Osteoblast (primary cell): Measurements from ENCODE around the gene NUFIP2. TPM values are rescaled to one million over a fixed set of nuclear protein-coding genes. Genes with fewer than 3 reads are reported as not detected.

Experiments
- DNase-seq: peaks from one replicate; pipeline ENCODE4 v3.0.0; 2011; ENCODE audit warnings: low spot score, mixed read lengths; ENCODE audit not compliant: insufficient read length; ENCODE audit errors: missing footprints
- H2AFZ ChIP-seq: 2 replicates; pipeline ENCODE4 v1.6.0; 2011; ENCODE audit warnings: mild to moderate bottlenecking, low read length
- H3K27ac ChIP-seq: 2 replicates; pipeline ENCODE4 v1.5.1; 2011; ENCODE audit warnings: mild to moderate bottlenecking, low read depth, low read length, moderate library complexity
- H3K27me3 ChIP-seq: 2 replicates; pipeline ENCODE4 v1.6.0; 2012; ENCODE audit warnings: mild to moderate bottlenecking, control low read depth, inconsistent platforms, low read length, moderate library complexity; ENCODE audit not compliant: insufficient read depth
- H3K36me3 ChIP-seq: 2 replicates; pipeline ENCODE4 v1.5.1; 2011; ENCODE audit warnings: mild to moderate bottlenecking, low read length, control low read depth, moderate library complexity; ENCODE audit not compliant: insufficient read depth
- H3K4me1 ChIP-seq: 2 replicates; pipeline ENCODE4 v1.5.1; 2011; ENCODE audit warnings: mild to moderate bottlenecking, low read length, control low read depth, moderate library complexity; ENCODE audit not compliant: insufficient read depth
- H3K4me2 ChIP-seq: 2 replicates; pipeline ENCODE4 v1.6.0; 2011; ENCODE audit warnings: mild to moderate bottlenecking, low read length; ENCODE audit not compliant: insufficient read depth
- H3K4me3 ChIP-seq: fragments of 200-600 bp; sonication (generic); 3 replicates; pipeline ENCODE4 v1.5.1; 2012; ENCODE audit warnings: mild to moderate bottlenecking, low read length, inconsistent platforms; ENCODE audit not compliant: insufficient read depth
- H3K79me2 ChIP-seq: 2 replicates; pipeline ENCODE4 v1.6.0; 2012; ENCODE audit warnings: mild to moderate bottlenecking, low read length, control low read depth, inconsistent platforms; ENCODE audit not compliant: insufficient read depth
- H3K9me3 ChIP-seq: 2 replicates; pipeline ENCODE4 v1.5.1; 2011; ENCODE audit warnings: low read depth, low read length, control low read depth
- H4K20me1 ChIP-seq: 2 replicates; pipeline ENCODE4 v1.6.0; 2012; ENCODE audit warnings: mild to moderate bottlenecking, low read length, control low read depth; ENCODE audit not compliant: insufficient read depth
- CTCF ChIP-seq: IDR thresholded peaks from 2 replicates; pipeline ENCODE4 v1.5.1; 2011; ENCODE audit warnings: mild to moderate bottlenecking, low read depth, low read length, moderate library complexity; ENCODE audit errors: extremely low read depth
- total RNA-seq: library from RNA; depleted of rRNA; stranded (reverse); fragments of >200 nt; gene quantifications from 2 replicates; pipeline ENCODE4 v1.2.3, GENCODE V29; 2012

Gene NUFIP2
- total RNA-seq, 1 donor, result 56.8 TPM

GRCh38 chr17:29214215-29215146, 79.5 kb downstream of the NUFIP2 start:
- TF ChIP-seq CTCF, result no peak
- H3K36me3 ChIP-seq, result no peaks in the 10 kb centered on the region
- H3K27me3 ChIP-seq, result no peaks in the 10 kb centered on the region
- no peaks in the 10 kb centered on the region for H3K79me2 ChIP-seq
- no peak overlapping the region for H3K4me3 ChIP-seq
- no peaks in the 10 kb centered on the region for H4K20me1 ChIP-seq
- H3K27ac ChIP-seq, result no peak overlapping the region
- DNase-seq, result no peak
- peaks cover 3% of the 10 kb centered on the region for H3K4me1 ChIP-seq
- H3K9me3 ChIP-seq, result no peaks in the 10 kb centered on the region
- no peak overlapping the region for H3K4me2 ChIP-seq
- H2AFZ ChIP-seq, result no peak overlapping the region

- no peak overlapping the region for H3K4me2 ChIP-seq
- no peak overlapping the region for H3K27ac ChIP-seq
- no peak overlapping the region for H2AFZ ChIP-seq
Measured at GRCh38 chr17:29212681-29213121, 81.2 kb downstream of the NUFIP2 start.

GRCh38 chr17:29212094-29212631, 81.8 kb downstream of the NUFIP2 start:
- H3K79me2 ChIP-seq, result no peaks in the 10 kb centered on the region
- DNase-seq, result no peak
- no peak overlapping the region for H3K4me2 ChIP-seq
- TF ChIP-seq CTCF, result no peak
- H3K4me3 ChIP-seq, result no peak overlapping the region
- no peaks in the 10 kb centered on the region for H3K36me3 ChIP-seq
- H4K20me1 ChIP-seq, result no peaks in the 10 kb centered on the region
- H3K27ac ChIP-seq, result no peak overlapping the region
- no peaks in the 10 kb centered on the region for H3K9me3 ChIP-seq
- H2AFZ ChIP-seq, result no peak overlapping the region
- no peaks in the 10 kb centered on the region for H3K27me3 ChIP-seq
- no peaks in the 10 kb centered on the region for H3K4me1 ChIP-seq

More at GRCh38 chr17:29212681-29213121, 81.2 kb downstream of the NUFIP2 start:
- no peak for DNase-seq
- Histone ChIP-seq H4K20me1 (no peaks in the 10 kb centered on the region), H3K36me3 (no peaks in the 10 kb centered on the region), H3K79me2 (no peaks in the 10 kb centered on the region), H3K27me3 (no peaks in the 10 kb centered on the region), H3K4me3 (no peak overlapping the region), H3K4me1 (no peaks in the 10 kb centered on the region), H3K9me3 (no peaks in the 10 kb centered on the region)
- no peak for TF ChIP-seq CTCF

GRCh38 chr17:29210879-29211278, 83.1 kb downstream of the NUFIP2 start:
- DNase-seq, result no peak
- Histone ChIP-seq H3K4me2 (no peak overlapping the region), H3K79me2 (no peaks in the 10 kb centered on the region), H3K27ac (no peak overlapping the region), H3K4me3 (no peak overlapping the region), H2AFZ (no peak overlapping the region), H3K4me1 (no peaks in the 10 kb centered on the region), H3K27me3 (no peaks in the 10 kb centered on the region), H3K9me3 (no peaks in the 10 kb centered on the region), H4K20me1 (no peaks in the 10 kb centered on the region), H3K36me3 (no peaks in the 10 kb centered on the region)
- TF ChIP-seq CTCF, result no peak
